Stomach smooth muscle (tissue), 2 donors: ENCODE measurements around the gene ZNF800.
A peak's percentile ranks its signal among the peaks of the same experiment; 100 is the strongest.

ENCODE experiments used
- H3K27ac ChIP-seq: one replicate; pipeline ENCODE4 v1.7.0; 2013; ENCODE audit warnings: mild to moderate bottlenecking, low read length, inconsistent platforms
- H3K27me3 ChIP-seq, 2 donors: one replicate each; pipeline ENCODE4 v1.7.0; 2013; ENCODE audit warnings: low read length in 2 of 2; ENCODE audit not compliant: insufficient read depth in 2 of 2, control insufficient read depth in 1 of 2
- H3K36me3 ChIP-seq, 2 donors: one replicate each; pipeline ENCODE4 v1.7.0; 2013; ENCODE audit warnings: low read length in 2 of 2; ENCODE audit not compliant: control insufficient read depth in 2 of 2, insufficient read depth in 2 of 2
- H3K4me1 ChIP-seq: one replicate; pipeline ENCODE4 v1.7.0; 2013; ENCODE audit warnings: low read length; ENCODE audit not compliant: control insufficient read depth, insufficient read depth
- H3K4me3 ChIP-seq, 2 donors: one replicate each; pipeline ENCODE4 v1.7.0; 2013; ENCODE audit warnings: low read length in 2 of 2
- H3K9ac ChIP-seq, 2 donors: one replicate each; pipeline ENCODE4 v1.7.0; 2013; ENCODE audit warnings: low read length in 2 of 2, mild to moderate bottlenecking in 1 of 2
- H3K9me3 ChIP-seq, 2 donors: one replicate each; pipeline ENCODE4 v1.7.0; 2013; ENCODE audit warnings: low read length in 2 of 2; ENCODE audit not compliant: control insufficient read depth in 2 of 2
- donor health status: healthy.
- donor health status: Pancreatic carcinoma.

The ZNF800 gene

GRCh38 chr7:127348247-127348631 is 44.3 kb downstream of the ZNF800 start:
- Histone ChIP-seq H3K27ac (no peak overlapping the region), H3K9me3 (no peaks in the 10 kb centered on the region), H3K36me3 (peaks cover 0 to 3% of the 10 kb centered on the region in 2 donors), H3K4me1 (no peaks in the 10 kb centered on the region), H3K27me3 (no peaks in the 10 kb centered on the region), H3K4me3 (peak overlapping the region in 1 of 2 donors; percentile 66), H3K9ac (peak overlapping the region; percentile 13 to 26)

- Histone ChIP-seq H3K9ac (peak overlapping the region; percentile 13 to 26), H3K9me3 (no peaks in the 10 kb centered on the region), H3K4me3 (peak overlapping the region; percentile 45 to 66)
Measured at GRCh38 chr7:127347567-127348246, 44.8 kb downstream of the ZNF800 start.

GRCh38 chr7:127346575-127347256 is 45.8 kb downstream of the ZNF800 start:
- H3K4me3 ChIP-seq: no peak overlapping the region
- H3K4me1 ChIP-seq: no peaks in the 10 kb centered on the region
- H3K27ac ChIP-seq: no peak overlapping the region
- H3K9me3 ChIP-seq: peaks cover 0 to 3% of the 10 kb centered on the region in 2 donors
- H3K27me3 ChIP-seq: no peaks in the 10 kb centered on the region
- peaks cover 0 to 3% of the 10 kb centered on the region in 2 donors for H3K36me3 ChIP-seq
- H3K9ac ChIP-seq: no peak overlapping the region

More at GRCh38 chr7:127347567-127348246, 44.8 kb downstream of the ZNF800 start:
- Histone ChIP-seq H3K27ac (no peak overlapping the region), H3K27me3 (no peaks in the 10 kb centered on the region), H3K36me3 (peaks cover 0 to 3% of the 10 kb centered on the region in 2 donors), H3K4me1 (no peaks in the 10 kb centered on the region)

- no peaks in the 10 kb centered on the region for H3K36me3 ChIP-seq
- peaks cover 0 to 3% of the 10 kb centered on the region in 2 donors for H3K9me3 ChIP-seq
Measured at GRCh38 chr7:127342596-127342995, 49.9 kb downstream of the ZNF800 start.

GRCh38 chr7:127338122-127338521 is 54.4 kb downstream of the ZNF800 start:
- Histone ChIP-seq H3K36me3 (no peaks in the 10 kb centered on the region), H3K4me1 (no peaks in the 10 kb centered on the region), H3K9ac (no peak overlapping the region), H3K27ac (no peak overlapping the region), H3K9me3 (peaks cover 0 to 3% of the 10 kb centered on the region in 2 donors), H3K27me3 (no peaks in the 10 kb centered on the region), H3K4me3 (no peak overlapping the region)

More at GRCh38 chr7:127342596-127342995, 49.9 kb downstream of the ZNF800 start:
- no peak overlapping the region for H3K27ac ChIP-seq
- H3K4me3 ChIP-seq: no peak overlapping the region
- no peaks in the 10 kb centered on the region for H3K4me1 ChIP-seq
- no peaks in the 10 kb centered on the region for H3K27me3 ChIP-seq
- no peak overlapping the region for H3K9ac ChIP-seq

- H3K27ac ChIP-seq: no peak overlapping the region
- H3K4me3 ChIP-seq: no peak overlapping the region
- H3K9me3 ChIP-seq: peaks cover 0 to 3% of the 10 kb centered on the region in 2 donors
- no peaks in the 10 kb centered on the region for H3K4me1 ChIP-seq
- H3K36me3 ChIP-seq: no peaks in the 10 kb centered on the region
- H3K9ac ChIP-seq: no peak overlapping the region
- no peaks in the 10 kb centered on the region for H3K27me3 ChIP-seq
Measured at GRCh38 chr7:127337581-127337980, 54.9 kb downstream of the ZNF800 start.

- no peak overlapping the region for H3K4me3 ChIP-seq
- no peaks in the 10 kb centered on the region for H3K4me1 ChIP-seq
- H3K9me3 ChIP-seq: no peaks in the 10 kb centered on the region
- H3K27ac ChIP-seq: no peak overlapping the region
- H3K9ac ChIP-seq: no peak overlapping the region
- H3K36me3 ChIP-seq: no peaks in the 10 kb centered on the region
- H3K27me3 ChIP-seq: no peaks in the 10 kb centered on the region
Measured at GRCh38 chr7:127336458-127336857, 56.0 kb downstream of the ZNF800 start.

GRCh38 chr7:127332880-127333279 is 59.6 kb downstream of the ZNF800 start:
- H3K9me3 ChIP-seq: no peaks in the 10 kb centered on the region

GRCh38 chr7:127330070-127330469 is 62.4 kb downstream of the ZNF800 start:
- Histone ChIP-seq H3K36me3 (no peaks in the 10 kb centered on the region), H3K4me3 (no peak overlapping the region), H3K27me3 (peaks cover 0 to 2% of the 10 kb centered on the region in 2 donors), H3K9ac (no peak overlapping the region), H3K27ac (no peak overlapping the region), H3K9me3 (no peaks in the 10 kb centered on the region), H3K4me1 (no peaks in the 10 kb centered on the region)

More at GRCh38 chr7:127332880-127333279, 59.6 kb downstream of the ZNF800 start:
- H3K4me1 ChIP-seq: no peaks in the 10 kb centered on the region
- H3K9ac ChIP-seq: no peak overlapping the region
- no peaks in the 10 kb centered on the region for H3K36me3 ChIP-seq
- no peaks in the 10 kb centered on the region for H3K27me3 ChIP-seq
- H3K4me3 ChIP-seq: no peak overlapping the region
- H3K27ac ChIP-seq: no peak overlapping the region

- H3K9me3 ChIP-seq: no peaks in the 10 kb centered on the region
- no peak overlapping the region for H3K27ac ChIP-seq
- H3K36me3 ChIP-seq: no peaks in the 10 kb centered on the region
- peaks cover 0 to 7% of the 10 kb centered on the region in 2 donors for H3K27me3 ChIP-seq
- no peak overlapping the region for H3K4me3 ChIP-seq
- H3K4me1 ChIP-seq: no peaks in the 10 kb centered on the region
- no peak overlapping the region for H3K9ac ChIP-seq
Measured at GRCh38 chr7:127322832-127323493, 69.5 kb downstream of the ZNF800 start.
